HCT116 (cell line): ENCODE measurements around the gene GALNT15. TPM values are rescaled to one million over a fixed set of nuclear protein-coding genes. Genes with fewer than 3 reads are reported as not detected.

Experiments used
- ATAC-seq: fragments of 200-7000 bp; cut with Tn5 transposase; 2 replicates; pipeline ENCODE4 v1.9.1; 2020; ENCODE audit warnings: mild to moderate bottlenecking, moderate library complexity
- BruUV-seq: library from RNA; stranded (reverse); fragments of 400-500 nt; replicated peaks from 2 replicates; lab custom pipeline; 2021; lab: Mats Ljungman, UMichigan
- CTCF ChIA-PET: fragments of 300-600 bp; sonication (Branson Sonifier 250); formaldehyde crosslinking; loops from one replicate; lab custom pipeline; 2021; ENCODE audit warnings: antibody characterized with exemption; lab: Charles Lee
- POLR2A ChIA-PET: fragments of 300-600, 350-600 bp; sonication (Branson Sonifier 250); formaldehyde crosslinking; loops from one replicate; lab custom pipeline; 2021; ENCODE audit warnings: antibody characterized with exemption; lab: Charles Lee
- RAD21 ChIA-PET, 2 experiments: fragments of 300-600 bp; sonication (Branson Sonifier 250); formaldehyde crosslinking; loops; one replicate each; lab custom pipeline; 2023; ENCODE audit warnings: low total read pairs in 2 of 2; ENCODE audit not compliant: uncharacterized antibody in 2 of 2, unreplicated experiment in 2 of 2, low non-redundant PET in 1 of 2; lab: Charles Lee
- DNase-seq: peaks from one replicate; pipeline ENCODE4 v3.0.0-alpha.2; 2010; ENCODE audit warnings: low read depth, low spot score
- H2AFZ ChIP-seq: fragments of 200-600 bp; shearing (Covaris generic), sonication (generic); 2 replicates; pipeline ENCODE4 v1.6.1; 2017; ENCODE audit warnings: low read depth, mixed run types, mixed read lengths, antibody characterized with exemption, low read length; ENCODE audit not compliant: poor library complexity, severe bottlenecking
- H3K27ac ChIP-seq: 2 replicates; pipeline ENCODE4 v1.5.1; 2012; ENCODE audit warnings: low read depth, low read length
- H3K27me3 ChIP-seq: fragments of 200-600 bp; sonication (generic); 2 replicates; pipeline ENCODE4 v1.6.1; 2016; ENCODE audit warnings: mixed run types, low read length, mixed read lengths; ENCODE audit not compliant: insufficient read depth
- H3K36me3 ChIP-seq, 2 experiments: fragments of 200-500 bp in 1 of 2; fragments of 200-600 bp in 1 of 2; sonication (Bioruptor generic) in 1 of 2; sonication (generic) in 1 of 2; 2 replicates each; pipeline versions ENCODE4 v1.5.1 to v1.6.1; 2014 to 2016; ENCODE audit warnings: low read length in 2 of 2, inconsistent platforms in 1 of 2, mixed read lengths in 1 of 2, mixed run types in 1 of 2; ENCODE audit not compliant: insufficient read depth in 2 of 2, control insufficient read depth in 1 of 2
- H3K4me1 ChIP-seq, 2 experiments: fragments of 200-600 bp in 1 of 2; sonication (generic) in 1 of 2; 2 replicates each; pipeline versions ENCODE4 v1.5.1 to v1.6.1; 2012 to 2017; ENCODE audit warnings: low read length in 2 of 2, inconsistent platforms in 1 of 2, mild to moderate bottlenecking in 1 of 2, mixed read lengths in 1 of 2, mixed run types in 1 of 2, moderate library complexity in 1 of 2; ENCODE audit not compliant: insufficient read depth in 2 of 2, control insufficient read depth in 1 of 2
- H3K4me2 ChIP-seq: fragments of 200-600 bp; sonication (generic); 2 replicates; pipeline ENCODE4 v1.6.1; 2017; ENCODE audit warnings: mixed run types, low read length, mixed read lengths
- H3K4me3 ChIP-seq, 2 experiments: fragments of 200-600 bp in 1 of 2; sonication (generic) in 1 of 2; replicated peaks in 1 of 2; 2 replicates each; pipeline ENCODE4 v1.5.1; 2011 to 2016; ENCODE audit warnings: low read length in 2 of 2, control low read depth in 1 of 2, low read depth in 1 of 2, mild to moderate bottlenecking in 1 of 2, mixed read lengths in 1 of 2, mixed run types in 1 of 2
- H3K79me2 ChIP-seq: fragments of 200-600 bp; sonication (generic); 2 replicates; pipeline ENCODE4 v1.6.1; 2017; ENCODE audit warnings: mild to moderate bottlenecking, mixed run types, low read length, moderate library complexity, mixed read lengths; ENCODE audit not compliant: insufficient read depth
- H3K9ac ChIP-seq: fragments of 200-600 bp; sonication (generic); 2 replicates; pipeline ENCODE4 v1.6.1; 2016; ENCODE audit warnings: low read length, mixed read lengths
- H3K9me2 ChIP-seq: fragments of 200-600 bp; sonication (generic), shearing (Covaris generic); 2 replicates; pipeline ENCODE4 v1.6.1; 2017; ENCODE audit warnings: mixed run types, mild to moderate bottlenecking, moderate library complexity; ENCODE audit not compliant: insufficient read depth
- H3K9me3 ChIP-seq, 2 experiments: fragments of 200-500 bp in 1 of 2; fragments of 200-600 bp in 1 of 2; sonication (Bioruptor generic) in 1 of 2; sonication (generic) in 1 of 2; 2 replicates each; pipeline ENCODE4 v1.6.1; 2014 to 2017; ENCODE audit warnings: low read length in 2 of 2, mixed read lengths in 2 of 2, inconsistent platforms in 1 of 2, low read depth in 1 of 2, mild to moderate bottlenecking in 1 of 2, mixed run types in 1 of 2, moderate library complexity in 1 of 2; ENCODE audit not compliant: control insufficient read depth in 1 of 2, insufficient read depth in 1 of 2
- H4K20me1 ChIP-seq: fragments of 200-600 bp; sonication (generic), shearing (Covaris generic); 2 replicates; pipeline ENCODE4 v1.6.1; 2017; ENCODE audit warnings: mixed run types, mild to moderate bottlenecking, moderate library complexity; ENCODE audit not compliant: insufficient read depth
- CEBPB ChIP-seq: IDR thresholded peaks from 2 replicates; pipeline ENCODE4 v1.6.1; 2012; ENCODE audit warnings: low read depth
- EGR1 ChIP-seq: IDR thresholded peaks from 2 replicates; pipeline ENCODE4 v1.6.1; 2012; ENCODE audit warnings: low read depth
- FOSL1 ChIP-seq: IDR thresholded peaks from 2 replicates; pipeline ENCODE4 v1.6.1; 2012; ENCODE audit warnings: low read depth
- JUND ChIP-seq: IDR thresholded peaks from 2 replicates; pipeline ENCODE4 v1.6.1; 2012
- POLR2AphosphoS5 ChIP-seq: IDR thresholded peaks from 2 replicates; pipeline ENCODE4 v1.6.1; 2011; ENCODE audit warnings: mild to moderate bottlenecking, low read depth, low read length, moderate library complexity
- RAD21 ChIP-seq: IDR thresholded peaks from 2 replicates; pipeline ENCODE4 v1.6.1; 2012; ENCODE audit warnings: low read depth, mild to moderate bottlenecking
- SIN3A ChIP-seq: IDR thresholded peaks from 2 replicates; pipeline ENCODE4 v1.6.1; 2012; ENCODE audit warnings: low read depth
- SP1 ChIP-seq: IDR thresholded peaks from 2 replicates; pipeline ENCODE4 v1.6.1; 2012; ENCODE audit warnings: low read depth
- SRF ChIP-seq: IDR thresholded peaks from 2 replicates; pipeline ENCODE4 v1.6.1; 2012; ENCODE audit warnings: low read depth
- YY1 ChIP-seq: IDR thresholded peaks from 2 replicates; pipeline ENCODE4 v1.6.1; 2011; ENCODE audit warnings: low read length, low read depth, moderate library complexity, mild to moderate bottlenecking; ENCODE audit not compliant: insufficient replicate concordance; ENCODE audit errors: extremely low read depth
- ZFX ChIP-seq: fragments of 450-650 bp; IDR thresholded peaks from 2 replicates; pipeline ENCODE4 v1.6.1; 2017
- ZNF274 ChIP-seq: fragments of 200-500 bp; sonication (Bioruptor generic); IDR thresholded peaks from 2 replicates; pipeline ENCODE4 v1.6.1; 2014; ENCODE audit warnings: mild to moderate bottlenecking, low read depth, low read length, inconsistent platforms
- intact Hi-C: fragments of 100-400 bp; cut with micrococcal nuclease; formaldehyde crosslinking; loops from 2 replicates; pipeline ENCODE4 v1.10.0; 2022
- total RNA-seq: library from RNA; stranded (reverse); gene quantifications from one replicate; pipeline ENCODE4 v1.2.1, GENCODE V29; 2021; ENCODE audit not compliant: unreplicated experiment
- TF ChIP-seq, protein P1 (sequence below), 3 experiments: fragments of 200-600 bp in 1 of 3; sonication (generic) in 1 of 3; IDR thresholded peaks in 2 of 3; conservative IDR thresholded peaks in 1 of 3; 2 replicates each; pipeline ENCODE4 v1.5.1; 2012 to 2017; ENCODE audit warnings: low read depth in 2 of 3, low read length in 2 of 3, antibody characterized with exemption in 1 of 3, borderline replicate concordance in 1 of 3, control low read depth in 1 of 3, mild to moderate bottlenecking in 1 of 3, mixed read lengths in 1 of 3, mixed run types in 1 of 3, moderate library complexity in 1 of 3; ENCODE audit not compliant: insufficient read depth in 1 of 3
- TF ChIP-seq, protein P2 (sequence below): IDR thresholded peaks from 2 replicates; pipeline ENCODE4 v1.6.1; 2012
- TF ChIP-seq, protein P3 (sequence below): IDR thresholded peaks from 2 replicates; pipeline ENCODE4 v1.6.1; 2012
- TF ChIP-seq, protein P4 (sequence below): IDR thresholded peaks from 2 replicates; pipeline ENCODE4 v1.6.1; 2011; ENCODE audit warnings: mild to moderate bottlenecking, low read length, moderate library complexity; ENCODE audit not compliant: insufficient replicate concordance; ENCODE audit errors: extremely low read depth

GALNT15 gene
- total RNA-seq, 1 experiment from 2014 or later = 0.05 TPM

DNA sequence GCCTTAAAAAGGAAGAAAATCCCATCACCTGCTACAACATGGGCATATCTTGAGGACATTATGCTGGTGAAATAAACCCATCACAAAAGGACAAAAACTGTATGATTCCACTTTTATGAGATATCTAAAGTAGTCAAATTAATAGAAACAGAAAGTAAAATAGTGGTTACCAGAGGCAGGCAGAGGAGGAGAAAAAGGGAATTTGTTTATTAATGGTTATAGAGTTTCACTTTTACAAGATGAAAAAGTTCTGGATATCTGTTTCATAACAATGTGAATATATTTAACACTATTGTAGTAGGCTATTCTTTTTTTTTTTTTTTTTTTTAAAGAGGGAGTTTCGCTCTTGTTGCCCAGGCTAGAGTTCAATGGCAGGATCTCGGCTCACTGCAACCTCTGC is 49.8 kb downstream of the GALNT15 start:
- ChIA-PET RAD21 (no interaction called here), CTCF (no interaction called here), POLR2A (no interaction called here)
- ATAC-seq (no peak), DNase-seq (no peak)
- Histone ChIP-seq H3K27ac (no peak overlapping the region), H3K36me3 (no peaks in the 10 kb centered on the region), H3K4me3 (no peak overlapping the region), H3K4me2 (no peak overlapping the region), H2AFZ (no peak overlapping the region), H3K9ac (no peak overlapping the region), H3K27me3 (no peaks in the 10 kb centered on the region), H4K20me1 (no peaks in the 10 kb centered on the region), H3K4me1 (no peaks in the 10 kb centered on the region), H3K9me3 (no peaks in the 10 kb centered on the region), H3K9me2 (no peaks in the 10 kb centered on the region), H3K79me2 (no peaks in the 10 kb centered on the region)
- no TSS peak for BruUV-seq
- TF ChIP-seq POLR2AphosphoS5 (no peak), JUND (no peak), ZFX (no peak), EGR1 (no peak), SRF (no peak), YY1 (no peak), FOSL1 (no peak), CEBPB (no peak), SP1 (no peak), SIN3A (no peak), ZNF274 (no peak), RAD21 (no peak)
- TF ChIP-seq, protein P1, sequence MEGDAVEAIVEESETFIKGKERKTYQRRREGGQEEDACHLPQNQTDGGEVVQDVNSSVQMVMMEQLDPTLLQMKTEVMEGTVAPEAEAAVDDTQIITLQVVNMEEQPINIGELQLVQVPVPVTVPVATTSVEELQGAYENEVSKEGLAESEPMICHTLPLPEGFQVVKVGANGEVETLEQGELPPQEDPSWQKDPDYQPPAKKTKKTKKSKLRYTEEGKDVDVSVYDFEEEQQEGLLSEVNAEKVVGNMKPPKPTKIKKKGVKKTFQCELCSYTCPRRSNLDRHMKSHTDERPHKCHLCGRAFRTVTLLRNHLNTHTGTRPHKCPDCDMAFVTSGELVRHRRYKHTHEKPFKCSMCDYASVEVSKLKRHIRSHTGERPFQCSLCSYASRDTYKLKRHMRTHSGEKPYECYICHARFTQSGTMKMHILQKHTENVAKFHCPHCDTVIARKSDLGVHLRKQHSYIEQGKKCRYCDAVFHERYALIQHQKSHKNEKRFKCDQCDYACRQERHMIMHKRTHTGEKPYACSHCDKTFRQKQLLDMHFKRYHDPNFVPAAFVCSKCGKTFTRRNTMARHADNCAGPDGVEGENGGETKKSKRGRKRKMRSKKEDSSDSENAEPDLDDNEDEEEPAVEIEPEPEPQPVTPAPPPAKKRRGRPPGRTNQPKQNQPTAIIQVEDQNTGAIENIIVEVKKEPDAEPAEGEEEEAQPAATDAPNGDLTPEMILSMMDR (IDR thresholded peaks at IDR 0.05 in 2 of 3, conservative IDR thresholded peaks at IDR 0.05 in 1 of 3; ENCODE audit: borderline replicate concordance in 1 of 3, insufficient read depth in 1 of 3, low read depth in 2 of 3, low read length in 2 of 3) = no peak
- TF ChIP-seq, protein P2, sequence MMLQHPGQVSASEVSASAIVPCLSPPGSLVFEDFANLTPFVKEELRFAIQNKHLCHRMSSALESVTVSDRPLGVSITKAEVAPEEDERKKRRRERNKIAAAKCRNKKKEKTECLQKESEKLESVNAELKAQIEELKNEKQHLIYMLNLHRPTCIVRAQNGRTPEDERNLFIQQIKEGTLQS = no peak
- TF ChIP-seq, protein P3, sequence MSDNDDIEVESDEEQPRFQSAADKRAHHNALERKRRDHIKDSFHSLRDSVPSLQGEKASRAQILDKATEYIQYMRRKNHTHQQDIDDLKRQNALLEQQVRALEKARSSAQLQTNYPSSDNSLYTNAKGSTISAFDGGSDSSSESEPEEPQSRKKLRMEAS = no peak
- TF ChIP-seq, protein P4, sequence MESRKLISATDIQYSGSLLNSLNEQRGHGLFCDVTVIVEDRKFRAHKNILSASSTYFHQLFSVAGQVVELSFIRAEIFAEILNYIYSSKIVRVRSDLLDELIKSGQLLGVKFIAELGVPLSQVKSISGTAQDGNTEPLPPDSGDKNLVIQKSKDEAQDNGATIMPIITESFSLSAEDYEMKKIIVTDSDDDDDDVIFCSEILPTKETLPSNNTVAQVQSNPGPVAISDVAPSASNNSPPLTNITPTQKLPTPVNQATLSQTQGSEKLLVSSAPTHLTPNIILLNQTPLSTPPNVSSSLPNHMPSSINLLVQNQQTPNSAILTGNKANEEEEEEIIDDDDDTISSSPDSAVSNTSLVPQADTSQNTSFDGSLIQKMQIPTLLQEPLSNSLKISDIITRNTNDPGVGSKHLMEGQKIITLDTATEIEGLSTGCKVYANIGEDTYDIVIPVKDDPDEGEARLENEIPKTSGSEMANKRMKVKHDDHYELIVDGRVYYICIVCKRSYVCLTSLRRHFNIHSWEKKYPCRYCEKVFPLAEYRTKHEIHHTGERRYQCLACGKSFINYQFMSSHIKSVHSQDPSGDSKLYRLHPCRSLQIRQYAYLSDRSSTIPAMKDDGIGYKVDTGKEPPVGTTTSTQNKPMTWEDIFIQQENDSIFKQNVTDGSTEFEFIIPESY = no peak
- intact Hi-C loops = no loop called here
